Spleen (tissue), 7 donors: ENCODE measurements around the gene UNCX.

ENCODE experiments used
- CTCF ChIP-seq, 11 experiments: fragments of 200-600 bp in 7 of 11; fragments of 450-650 bp in 4 of 11; sonication (generic) in 4 of 11; IDR thresholded peaks in 8 of 11; conservative IDR thresholded peaks in 3 of 11; 1 replicate in 7 of 11; 2 replicates in 4 of 11; pipeline versions ENCODE4 v1.4.0 to v1.8.0; 2016 to 2021; ENCODE audit warnings: antibody characterized with exemption in 11 of 11, inconsistent platforms in 4 of 11, mild to moderate bottlenecking in 1 of 11
- POLR2A ChIP-seq, 3 donors: fragments of 450-650 bp; IDR thresholded peaks; one replicate each; pipeline ENCODE4 v1.5.1; 2017; ENCODE audit warnings: antibody characterized with exemption in 3 of 3, mild to moderate bottlenecking in 1 of 3
- donor health status: DM: no; HTN: no; CAD: no; lungs with moderate emphysema.
- donor health status: DM: no; HTN: no; CAD: no.
- donor health status: DM: no; HTN: no; CAD: no.

GRCh38 chr7:1220977-1221745 is 11.5 kb upstream of the UNCX start:
- TF ChIP-seq CTCF (IDR thresholded peaks at IDR 0.05 in 8 of 11, conservative IDR thresholded peaks at IDR 0.05 in 3 of 11) (no peak), POLR2A (IDR thresholded peaks at IDR 0.05) (no peak)
